CD4-positive, alpha-beta T cell treated with Interleukin-4 for 1 hour (primary cell): ENCODE results near the gene HTR5A.

Experiments
- DNase-seq, 2 donors: peaks; one replicate each; pipeline ENCODE4 v3.0.0-alpha.2; 2020 to 2022

The HTR5A gene

DNA sequence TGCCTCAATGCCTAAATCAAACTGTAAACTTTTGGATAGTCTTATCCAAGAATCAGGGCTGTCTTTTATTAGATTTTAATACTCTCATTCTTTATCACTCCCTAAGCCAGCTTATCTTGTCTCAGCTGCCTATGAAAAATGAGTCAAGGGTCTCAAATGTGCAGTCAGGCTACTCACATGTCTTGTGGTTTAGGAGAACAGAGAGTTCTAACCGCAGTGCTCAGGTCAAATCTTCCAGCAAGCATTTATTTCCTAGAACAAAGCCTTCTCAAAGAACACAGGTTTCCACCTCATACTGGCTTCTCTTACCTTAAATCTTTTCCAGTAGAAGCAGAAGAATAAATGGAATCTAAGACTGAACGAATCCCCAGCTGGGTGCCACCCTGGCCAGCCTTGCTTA, 23.5 kb downstream of the HTR5A start:
- no peak for DNase-seq

DNA sequence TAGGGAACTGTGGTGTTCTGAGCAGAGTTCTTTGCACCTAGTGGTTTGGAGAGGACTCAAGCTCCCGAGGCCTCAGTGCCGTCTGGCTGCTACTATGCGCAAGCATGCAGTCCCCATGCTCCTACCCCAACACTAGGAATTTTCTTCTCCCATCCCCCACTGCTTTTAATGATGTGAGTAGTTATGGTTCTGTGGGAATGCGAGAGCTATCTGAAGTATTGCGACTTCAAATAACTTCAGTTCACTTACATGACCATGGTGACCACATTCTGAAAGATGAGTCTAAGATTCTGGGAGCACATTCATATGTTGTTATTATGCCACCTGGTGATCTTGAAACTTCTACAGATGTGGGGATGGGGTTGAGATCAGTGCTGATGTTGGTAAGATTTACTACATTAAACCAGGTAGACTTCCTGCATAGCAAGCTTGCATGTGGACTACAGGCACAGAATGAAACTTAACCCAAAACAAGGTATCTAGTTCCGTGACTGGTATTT, 24.6 kb downstream of the HTR5A start:
- no peak for DNase-seq

DNA sequence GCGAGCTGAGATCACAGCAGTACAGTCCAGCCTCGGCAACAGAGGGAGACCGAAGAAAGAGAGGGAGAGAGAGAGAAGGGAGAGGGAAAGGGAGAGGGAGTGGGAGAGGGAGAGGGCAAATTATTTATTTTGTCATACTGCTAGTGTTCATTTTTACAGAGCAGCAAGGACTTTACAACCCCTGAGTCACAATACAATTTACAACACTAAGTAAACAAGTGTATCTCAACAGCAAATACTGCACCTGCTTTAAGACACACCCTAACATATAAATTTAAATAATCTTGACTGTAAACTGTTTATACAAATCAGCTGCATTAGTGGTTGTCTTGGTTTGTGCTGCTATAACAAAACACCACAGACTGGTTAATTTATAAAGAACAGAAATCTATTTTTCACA, 27.2 kb downstream of the HTR5A start:
- DNase-seq, result no peak

DNA sequence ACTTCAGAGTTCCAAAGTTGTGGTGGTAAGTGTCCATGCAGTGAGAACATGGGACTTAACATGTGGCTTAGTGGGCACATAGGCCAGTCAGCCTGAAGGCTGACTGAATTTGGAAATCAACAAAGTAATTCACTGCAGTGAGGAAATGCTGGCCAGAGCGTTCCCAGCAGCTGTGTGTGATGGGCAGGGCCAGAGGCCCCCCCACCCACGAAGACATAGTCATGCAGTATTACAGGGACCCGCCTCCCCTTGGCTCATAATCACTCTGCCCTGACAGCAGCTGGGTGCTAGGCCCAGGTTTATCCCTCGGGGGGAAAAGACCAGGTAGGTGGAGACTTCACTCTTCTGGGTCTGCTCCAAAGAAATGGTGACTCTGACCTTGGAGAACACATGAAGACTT, 33.7 kb downstream of the HTR5A start:
- DNase-seq, result no peak

DNA sequence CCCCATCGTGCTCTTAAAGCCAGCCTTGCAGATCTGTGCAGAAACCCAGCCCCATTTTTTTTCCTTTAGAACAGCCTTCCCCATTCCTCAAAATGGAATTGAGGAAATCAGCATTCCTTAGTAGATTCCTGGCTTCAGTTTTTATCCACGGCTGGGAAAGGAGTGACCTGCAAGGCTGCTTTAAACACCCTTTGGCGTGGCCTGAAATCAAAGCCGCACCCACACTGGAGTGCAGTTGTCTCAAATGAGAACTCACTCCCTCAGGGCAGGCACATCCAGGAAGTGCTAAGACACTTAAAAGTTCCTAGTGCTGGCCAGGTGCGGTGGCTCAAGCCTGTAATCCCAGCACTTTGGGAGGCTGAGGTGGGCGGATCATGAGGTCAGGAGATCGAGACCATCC, 34.8 kb downstream of the HTR5A start:
- no peak for DNase-seq

DNA sequence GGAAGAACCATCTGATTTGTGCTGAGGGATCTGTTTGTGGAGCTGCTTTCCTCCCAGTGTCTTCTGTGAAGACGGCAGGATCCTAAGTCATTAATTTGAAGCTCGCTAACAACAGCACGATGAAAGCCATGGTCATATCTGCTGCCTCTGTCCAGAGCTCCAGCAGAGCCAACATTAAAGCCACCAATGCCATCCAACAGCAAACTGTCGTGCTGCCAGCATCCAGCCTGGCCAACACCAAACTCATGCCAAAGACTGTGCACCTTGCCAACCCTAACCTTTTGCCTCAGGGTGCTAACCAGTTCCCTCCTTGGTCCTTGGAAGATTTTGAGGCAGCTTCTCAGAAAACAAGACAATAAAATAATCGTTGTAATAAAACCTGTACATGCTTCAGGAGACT, 36.2 kb downstream of the HTR5A start:
- DNase-seq, result no peak

DNA sequence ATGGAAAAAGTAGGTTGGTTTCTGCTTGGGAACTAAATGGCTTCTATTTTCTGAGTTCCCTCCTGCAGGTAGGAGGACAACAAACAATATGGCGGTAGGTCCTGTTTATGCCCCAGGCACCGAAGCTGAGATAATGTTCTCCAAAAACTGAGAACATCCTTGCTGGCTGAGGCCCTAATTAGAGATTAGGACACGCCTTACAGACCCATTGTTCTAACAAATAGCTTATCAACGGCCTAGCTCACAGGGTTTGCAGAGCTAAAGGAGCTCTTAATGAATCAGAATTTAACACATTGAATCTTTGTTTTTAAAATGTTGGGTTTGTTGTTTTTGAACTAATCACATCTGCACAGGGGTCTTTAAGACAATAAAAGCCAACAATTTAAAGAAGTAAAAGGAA, 37.0 kb downstream of the HTR5A start:
- DNase-seq, result no peak

DNA sequence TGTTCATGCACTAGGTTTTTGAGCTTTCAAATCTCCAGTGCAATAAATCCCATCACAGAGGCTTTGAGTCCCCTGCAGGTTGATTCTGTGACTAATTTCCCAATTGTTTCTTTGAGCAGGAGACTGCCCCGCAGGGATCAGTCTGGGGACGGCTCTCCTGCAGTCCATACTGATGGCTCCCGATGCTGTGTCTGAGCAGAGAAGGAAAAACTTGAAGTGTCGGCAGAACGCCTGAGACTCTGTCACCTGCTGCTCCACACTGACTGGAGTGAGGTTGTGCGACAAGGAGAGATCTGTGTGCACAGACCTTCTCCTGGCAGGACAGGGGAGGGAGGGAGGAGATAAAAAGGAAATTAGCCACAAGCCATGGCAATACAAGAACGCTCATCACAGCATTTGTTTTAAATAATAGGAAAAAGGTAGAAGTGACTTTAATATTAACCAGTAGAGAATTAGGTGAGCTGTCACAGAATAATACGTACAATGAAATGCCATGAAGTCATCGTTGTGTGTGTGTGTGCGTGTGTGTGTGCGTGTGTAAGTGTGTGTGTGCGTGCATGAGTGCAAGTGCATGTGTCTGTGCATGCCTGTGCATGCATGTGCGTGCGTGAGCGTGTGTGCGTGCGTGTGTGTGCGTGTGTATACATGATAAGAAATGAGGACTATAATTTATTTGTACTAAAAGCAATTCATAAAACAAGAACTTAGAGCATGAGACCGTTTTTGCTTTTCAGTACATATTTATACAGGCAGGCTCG, 38.2 kb downstream of the HTR5A start:
- no peak for DNase-seq

DNA sequence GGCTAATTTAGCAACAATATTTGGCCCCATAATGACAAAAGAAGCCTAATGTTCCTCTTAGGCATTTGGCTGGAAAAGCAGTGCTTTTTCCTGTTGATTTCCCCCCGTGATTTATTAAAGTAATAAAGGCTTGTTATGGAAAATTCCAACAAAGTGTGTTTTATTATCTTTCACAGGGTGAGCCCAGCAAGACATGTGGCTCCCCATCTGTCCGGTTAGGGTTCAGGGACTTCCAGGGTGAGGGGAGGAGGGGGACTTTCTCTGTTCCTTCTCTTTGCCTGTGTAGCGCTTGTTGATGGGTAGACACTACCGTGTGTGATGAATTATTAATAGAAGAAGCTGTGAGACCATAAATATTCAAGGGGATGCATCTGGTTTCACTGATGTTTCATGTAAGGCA, 39.0 kb downstream of the HTR5A start:
- no peak for DNase-seq

DNA sequence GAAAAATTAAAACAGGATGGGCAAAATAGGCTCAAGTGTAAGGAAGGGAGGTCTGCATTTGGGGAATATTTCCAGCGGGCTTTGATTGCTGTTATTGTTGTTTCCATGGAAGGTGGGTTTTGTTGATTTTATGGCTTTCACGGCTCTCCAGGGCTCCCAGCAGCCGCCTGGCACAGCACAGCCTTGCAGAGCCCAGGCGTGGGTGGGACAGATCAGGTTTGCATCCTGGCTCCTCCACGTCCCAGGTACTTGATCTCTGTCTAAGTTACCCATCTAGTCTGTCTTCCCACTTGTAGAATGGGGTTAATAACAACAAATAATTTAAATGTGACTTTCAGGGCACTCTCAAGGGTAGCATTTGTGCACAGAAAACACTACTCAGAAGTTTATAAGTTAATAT, 45.2 kb downstream of the HTR5A start:
- DNase-seq, result no peak

DNA sequence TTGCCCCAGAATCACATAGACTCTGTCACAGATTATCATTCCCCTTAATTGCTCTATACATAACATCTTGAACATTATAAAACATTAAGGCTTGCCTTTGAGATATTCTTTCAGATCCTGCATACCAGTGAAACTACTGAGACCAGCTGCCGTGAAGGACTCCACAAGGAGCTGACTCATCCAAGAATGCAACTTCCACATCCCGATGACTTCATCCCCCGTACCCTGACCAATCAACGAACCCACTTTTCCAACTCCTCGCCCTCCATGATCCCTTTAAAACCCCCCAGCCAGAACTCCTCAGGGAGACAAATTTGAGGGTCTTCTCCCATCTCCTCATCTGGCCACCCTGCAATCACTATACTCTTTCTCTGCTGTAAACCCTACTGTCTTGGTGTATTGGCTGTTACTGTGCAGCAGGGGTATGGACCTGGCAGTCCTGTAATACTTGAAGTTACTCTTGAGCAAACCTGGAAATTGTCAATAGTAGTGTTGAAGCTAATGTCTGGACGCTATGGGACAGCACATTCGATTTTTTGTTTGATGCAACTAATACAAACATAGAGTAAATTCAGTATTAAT, 49.8 kb downstream of the HTR5A start:
- DNase-seq, result no peak

DNA sequence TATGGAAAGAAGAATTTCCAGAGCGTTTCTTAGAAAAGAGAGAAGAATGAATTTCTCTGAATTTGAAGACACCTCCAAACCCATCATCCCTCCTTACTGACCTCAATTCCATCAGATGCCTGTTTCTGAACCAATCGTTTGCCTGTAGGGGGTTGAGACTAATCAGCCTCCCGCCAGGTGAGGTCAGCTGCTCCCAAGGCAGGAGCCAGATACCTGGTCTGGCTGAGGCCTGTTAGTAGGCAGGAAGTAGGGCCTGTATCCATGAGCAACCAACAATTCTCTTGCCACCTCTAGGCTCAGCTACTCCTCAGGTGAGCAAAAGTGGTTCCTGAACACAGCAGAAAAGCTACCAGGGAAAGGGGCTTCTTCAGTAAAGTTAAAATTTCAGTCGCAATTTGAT, 50.3 kb downstream of the HTR5A start:
- no peak for DNase-seq

DNA sequence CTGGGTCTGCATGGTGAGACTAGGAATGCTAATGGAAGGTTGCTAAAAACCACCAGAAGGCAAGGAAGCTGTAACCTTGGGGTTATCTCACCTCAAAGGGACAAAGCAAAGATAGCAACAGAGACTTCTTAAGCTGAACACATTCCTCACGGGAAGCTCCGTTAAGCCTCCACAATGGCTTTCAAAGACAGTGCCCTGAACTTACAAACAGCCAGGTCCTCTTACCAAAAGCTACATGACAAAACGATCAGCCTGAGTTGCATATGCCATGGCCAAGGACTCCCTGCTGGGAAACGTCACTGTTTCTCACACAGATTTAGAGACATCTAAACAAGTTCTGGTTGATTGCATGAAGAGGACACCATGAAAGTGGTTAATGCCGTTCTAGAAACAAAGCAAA, 52.7 kb downstream of the HTR5A start:
- DNase-seq, result no peak

DNA sequence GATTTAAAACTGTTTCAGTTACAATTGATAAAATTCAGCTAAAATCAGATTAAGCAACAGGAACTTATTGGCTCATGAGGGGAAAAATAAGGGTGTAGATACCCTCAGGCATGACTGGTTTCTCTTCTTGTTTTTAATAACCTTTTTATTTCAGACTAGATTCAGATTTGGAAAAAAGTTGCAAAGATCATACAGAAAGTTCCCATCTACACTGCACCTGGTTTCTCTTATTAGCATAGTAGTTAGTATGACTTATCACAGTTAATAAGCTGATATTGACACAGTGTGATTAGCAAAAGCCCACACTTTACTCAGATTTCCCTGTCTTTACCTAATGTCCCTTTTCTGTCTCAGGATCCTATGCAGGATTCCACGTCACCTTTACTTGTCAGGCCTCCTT, 53.3 kb downstream of the HTR5A start:
- no peak for DNase-seq

DNA sequence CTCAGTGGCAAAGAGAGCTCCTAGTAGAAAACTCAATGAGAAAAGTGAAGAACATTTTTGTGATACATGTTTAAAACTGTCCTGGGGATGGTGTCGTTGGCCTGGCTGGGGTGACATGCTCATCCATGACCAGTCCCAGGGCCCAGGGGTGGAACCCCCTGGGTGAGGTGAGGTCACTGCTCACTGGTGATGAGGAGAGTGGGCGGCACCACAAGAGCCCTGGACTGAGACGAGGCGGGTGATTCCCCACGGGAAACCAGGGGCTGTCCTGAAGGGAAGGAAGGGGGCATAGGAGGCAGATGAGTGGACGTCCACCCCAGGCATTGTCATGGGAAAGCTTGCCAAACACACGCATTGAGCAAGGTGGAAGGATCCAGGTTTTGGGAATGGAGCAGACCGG, 54.6 kb downstream of the HTR5A start:
- DNase-seq, result no peak

DNA sequence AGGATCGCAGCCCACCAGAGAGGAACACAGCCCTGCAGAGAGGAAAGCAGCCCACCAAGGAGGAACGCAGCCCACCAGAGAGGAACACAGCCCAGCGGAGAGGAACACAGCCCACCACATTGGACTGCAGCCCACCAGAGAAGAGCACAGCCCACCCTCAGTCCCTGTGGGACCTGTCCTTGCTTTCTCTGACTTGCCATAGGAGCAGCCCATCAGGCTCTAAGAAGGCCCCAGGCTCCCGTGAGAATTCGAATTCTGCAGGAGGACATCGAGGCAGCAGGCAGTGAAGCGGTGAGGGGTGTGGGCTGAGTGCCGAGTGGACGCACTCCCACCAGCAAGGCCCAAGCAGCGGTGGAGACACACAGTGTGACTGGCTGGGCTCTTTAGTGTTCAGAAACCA, 59.1 kb downstream of the HTR5A start:
- no peak for DNase-seq

DNA sequence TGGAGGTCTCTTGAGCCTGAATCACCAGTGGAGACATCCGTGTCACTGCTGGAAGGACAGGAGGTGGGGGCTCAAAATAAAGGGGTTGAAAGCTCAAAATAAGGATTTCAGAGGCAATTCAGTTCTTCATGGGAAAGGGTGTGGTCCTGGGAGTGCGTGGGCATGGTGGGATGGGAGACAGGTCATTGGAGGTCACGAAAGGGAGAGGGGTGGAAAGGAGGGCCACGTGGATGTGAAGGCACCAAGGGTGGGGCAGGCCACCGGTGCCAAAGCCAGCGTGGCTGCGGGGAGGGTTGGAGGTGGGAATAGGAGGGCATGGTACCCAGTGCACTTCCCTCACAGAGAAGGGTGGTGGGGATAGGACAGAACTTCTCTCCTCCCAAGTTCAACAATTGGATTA, 59.7 kb downstream of the HTR5A start:
- no peak for DNase-seq

DNA sequence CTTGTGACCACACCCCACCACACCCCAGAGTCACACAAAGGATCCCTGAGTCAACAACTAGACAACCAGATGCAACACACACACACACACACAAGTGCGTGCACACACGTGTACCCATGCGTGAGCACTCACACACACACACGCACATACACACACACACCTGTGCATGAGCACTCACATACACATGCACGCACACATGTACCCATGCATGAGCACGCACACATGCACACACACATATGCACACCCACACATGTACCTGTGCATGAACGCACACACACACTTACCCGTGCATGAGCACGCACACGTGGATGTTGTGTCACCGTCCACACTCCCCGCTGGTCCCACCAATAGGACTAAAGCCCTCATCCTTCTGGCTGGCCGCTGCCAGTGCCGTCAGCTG, 60.4 kb downstream of the HTR5A start:
- no peak for DNase-seq

DNA sequence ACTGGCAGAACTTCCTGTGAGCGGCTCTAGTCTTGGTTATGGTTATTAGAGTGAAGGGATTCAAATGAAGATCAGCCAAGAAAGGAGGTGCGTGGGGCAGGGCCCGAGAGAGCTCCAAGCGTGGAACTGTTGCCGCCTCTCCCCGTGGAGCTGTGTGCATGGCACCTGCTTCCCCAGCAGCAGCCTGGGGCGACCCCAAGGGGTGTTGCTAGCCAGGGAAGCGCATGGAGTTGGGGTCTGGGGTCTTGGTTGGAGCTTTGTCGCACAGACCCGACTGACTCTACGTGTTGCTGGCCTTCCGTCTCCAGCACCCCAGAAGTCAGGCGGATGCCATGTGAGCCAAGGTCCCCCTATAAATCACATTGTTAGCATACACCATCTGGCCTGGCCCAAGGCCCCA, 61.0 kb downstream of the HTR5A start:
- no peak for DNase-seq

DNA sequence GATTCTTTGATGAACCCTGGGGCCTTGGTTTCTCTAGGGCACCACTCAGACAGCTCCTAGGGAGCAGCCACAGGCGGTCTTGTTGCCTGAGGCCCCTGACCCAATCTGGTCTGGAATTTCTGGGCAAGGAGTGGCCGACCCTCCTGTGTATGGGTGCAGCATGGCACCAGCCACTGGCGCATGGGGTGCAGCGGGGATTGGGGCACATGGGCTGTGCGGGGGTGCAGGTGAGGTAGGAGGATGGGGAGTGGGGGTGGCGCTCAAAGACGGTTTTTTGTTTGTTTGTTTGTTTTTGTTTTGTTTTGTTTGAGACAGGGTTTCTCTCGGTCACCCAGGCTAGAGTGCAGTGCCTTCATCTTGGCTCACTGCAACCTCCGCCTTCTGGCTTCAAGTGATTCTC, 62.3 kb downstream of the HTR5A start:
- DNase-seq, result no peak

DNA sequence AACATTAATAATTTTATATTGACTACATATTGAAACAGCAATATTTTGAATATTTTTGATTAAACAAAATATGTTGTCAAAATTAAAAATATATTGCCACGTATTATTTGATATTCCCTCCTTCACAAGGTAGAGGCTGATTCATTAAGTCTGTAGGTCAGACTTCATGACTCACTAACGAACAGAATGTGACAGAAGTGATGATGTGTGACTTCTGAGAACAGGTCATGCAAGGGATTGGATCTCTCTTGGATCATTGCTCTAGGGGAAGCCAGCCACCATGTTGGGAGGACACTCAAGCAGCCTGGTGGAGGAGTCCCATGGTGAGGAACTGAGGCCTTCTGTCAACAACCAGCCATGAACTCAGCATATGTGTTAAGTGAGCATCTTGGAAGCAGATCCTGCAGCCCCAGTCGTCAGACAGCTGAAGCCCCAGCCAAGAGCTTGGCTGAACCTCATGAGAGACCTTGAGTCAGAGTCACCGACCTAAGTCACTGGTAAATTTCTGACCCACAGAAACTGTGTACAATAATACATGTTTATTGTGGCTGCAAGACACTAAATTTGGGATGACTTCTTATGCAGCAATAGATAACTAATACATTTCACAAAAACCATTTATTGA, 66.6 kb downstream of the HTR5A start:
- no peak for DNase-seq
